H1 (cell line): ENCODE results near the gene MUSTN1. TPM values are rescaled to one million over a fixed set of nuclear protein-coding genes. Genes with fewer than 3 reads are reported as not detected.
A peak's percentile ranks its signal among the peaks of the same experiment; 100 is the strongest.

Experiments used
- CTCF ChIA-PET: fragments of 300-600 bp; sonication (Branson Sonifier 250); formaldehyde crosslinking; loops from one replicate; lab custom pipeline; 2021; ENCODE audit not compliant: partially characterized antibody; lab: Charles Lee
- POLR2A ChIA-PET: fragments of 300-600 bp; sonication (Branson Sonifier 250); formaldehyde crosslinking; loops from one replicate; lab custom pipeline; 2021; ENCODE audit warnings: inconsistent platforms; ENCODE audit not compliant: partially characterized antibody; lab: Charles Lee
- DNase-seq, 2 experiments: peaks; one replicate each; pipeline versions ENCODE4 v3.0.0 to v3.0.0-alpha.2; 2010 to 2022; ENCODE audit warnings: low spot score in 2 of 2, low read depth in 1 of 2, mixed read lengths in 1 of 2
- FAIRE-seq: peaks from 2 replicates; lab custom pipeline; 2011; peaks lifted over from hg19 to GRCh38; lab: Jason Lieb, UNC
- H2AFZ ChIP-seq: 2 replicates; pipeline ENCODE4 v1.8.1; 2012; ENCODE audit warnings: low read length, inconsistent platforms
- H2AK5ac ChIP-seq: 2 replicates; pipeline ENCODE4 v1.6.1; 2013; ENCODE audit warnings: low read depth, low read length
- H2BK120ac ChIP-seq: replicated peaks from 2 replicates; pipeline ENCODE3; 2013; ENCODE audit warnings: low read depth, low read length, inconsistent platforms
- H2BK12ac ChIP-seq: 2 replicates; pipeline ENCODE4 v1.6.1; 2013; ENCODE audit warnings: low read depth, low read length
- H2BK15ac ChIP-seq: 2 replicates; pipeline ENCODE4 v1.6.1; 2013; ENCODE audit warnings: low read length
- H2BK20ac ChIP-seq: 2 replicates; pipeline ENCODE4 v1.6.1; 2013; ENCODE audit warnings: low read length
- H2BK5ac ChIP-seq: 2 replicates; pipeline ENCODE4 v1.6.1; 2013; ENCODE audit warnings: low read depth, low read length
- H3K14ac ChIP-seq: 2 replicates; pipeline ENCODE4 v1.6.1; 2013; ENCODE audit warnings: inconsistent platforms; ENCODE audit not compliant: insufficient read length
- H3K18ac ChIP-seq: 2 replicates; pipeline ENCODE4 v1.6.1; 2013; ENCODE audit warnings: low read length; ENCODE audit errors: extremely low read depth
- H3K23ac ChIP-seq: 2 replicates; pipeline ENCODE4 v1.6.1; 2013; ENCODE audit warnings: inconsistent platforms; ENCODE audit not compliant: insufficient read length
- H3K23me2 ChIP-seq: 2 replicates; pipeline ENCODE4 v1.6.1; 2013; ENCODE audit warnings: low read depth, low read length
- H3K27ac ChIP-seq: 2 replicates; pipeline ENCODE4 v1.6.1; 2011; ENCODE audit warnings: low read depth, low read length, inconsistent platforms
- H3K27me3 ChIP-seq, 4 experiments: replicated peaks in 1 of 4; 1 replicate in 1 of 4; 2 replicates in 3 of 4; pipeline versions ENCODE4 v1.6.1 to v1.8.1; 2011 to 2013; ENCODE audit warnings: low read length in 3 of 4, mild to moderate bottlenecking in 3 of 4, inconsistent platforms in 2 of 4, mixed read lengths in 2 of 4, moderate library complexity in 1 of 4; ENCODE audit not compliant: control insufficient read depth in 3 of 4, insufficient read depth in 3 of 4; ENCODE audit errors: extremely low read depth in 1 of 4
- H3K36me3 ChIP-seq, 4 experiments: 2 replicates each; pipeline versions ENCODE4 v1.6.1 to v1.8.1; 2011 to 2013; ENCODE audit warnings: mild to moderate bottlenecking in 4 of 4, low read length in 3 of 4, moderate library complexity in 2 of 4, control low read depth in 1 of 4, inconsistent platforms in 1 of 4; ENCODE audit not compliant: insufficient read depth in 4 of 4, control insufficient read depth in 2 of 4
- H3K4ac ChIP-seq: replicated peaks from 2 replicates; pipeline ENCODE3; 2013; ENCODE audit warnings: low read length, low read depth, mixed read lengths, inconsistent platforms; ENCODE audit not compliant: insufficient read length
- H3K4me1 ChIP-seq, 4 experiments: replicated peaks in 1 of 4; 1 replicate in 1 of 4; 2 replicates in 3 of 4; pipeline versions ENCODE4 v1.6.1 to v1.8.1; 2011 to 2013; ENCODE audit warnings: low read length in 3 of 4, inconsistent platforms in 2 of 4, mixed read lengths in 1 of 4; ENCODE audit not compliant: insufficient read depth in 4 of 4, control insufficient read depth in 3 of 4
- H3K4me2 ChIP-seq, 2 experiments: 2 replicates each; pipeline versions ENCODE4 v1.6.1 to v1.8.1; 2011 to 2013; ENCODE audit warnings: low read depth in 2 of 2, low read length in 2 of 2, control low read depth in 1 of 2, inconsistent platforms in 1 of 2, mild to moderate bottlenecking in 1 of 2; ENCODE audit not compliant: insufficient read depth in 1 of 2
- H3K4me3 ChIP-seq, 4 experiments: fragments of 200-600, 300-600 bp in 1 of 4; sonication (generic), shearing (Covaris generic), sonication (Bioruptor Twin) in 1 of 4; 2 replicates each; pipeline versions ENCODE4 v1.5.1 to v1.8.1; 2011 to 2016; ENCODE audit warnings: low read length in 4 of 4, low read depth in 3 of 4, control low read depth in 2 of 4, inconsistent platforms in 2 of 4, mild to moderate bottlenecking in 2 of 4, mixed read lengths in 1 of 4, moderate library complexity in 1 of 4; ENCODE audit not compliant: insufficient read depth in 2 of 4; ENCODE audit errors: extremely low read depth in 1 of 4
- H3K56ac ChIP-seq: replicated peaks from 2 replicates; pipeline ENCODE3; 2013; ENCODE audit warnings: low read depth, mild to moderate bottlenecking, mixed read lengths, low read length, inconsistent platforms; ENCODE audit not compliant: insufficient read length
- H3K79me1 ChIP-seq: 2 replicates; pipeline ENCODE4 v1.6.1; 2013; ENCODE audit warnings: low read depth, low read length, control low read depth
- H3K79me2 ChIP-seq, 2 experiments: 2 replicates each; pipeline versions ENCODE4 v1.6.1 to v1.8.1; 2012 to 2013; ENCODE audit warnings: low read length in 2 of 2, mild to moderate bottlenecking in 2 of 2, inconsistent platforms in 1 of 2; ENCODE audit not compliant: insufficient read depth in 2 of 2, control insufficient read depth in 1 of 2
- H3K9ac ChIP-seq, 4 experiments: replicated peaks in 1 of 4; 1 replicate in 1 of 4; 2 replicates in 3 of 4; pipeline versions ENCODE4 v1.6.1 to v1.8.1; 2011 to 2013; ENCODE audit warnings: low read depth in 3 of 4, low read length in 3 of 4, control low read depth in 2 of 4, mild to moderate bottlenecking in 2 of 4, moderate library complexity in 2 of 4, inconsistent platforms in 1 of 4; ENCODE audit errors: extremely low read depth in 1 of 4
- H3K9me3 ChIP-seq, 2 experiments: 2 replicates each; pipeline versions ENCODE4 v1.6.1 to v1.8.1; 2012 to 2013; ENCODE audit warnings: mild to moderate bottlenecking in 2 of 2, moderate library complexity in 2 of 2, control low read depth in 1 of 2, inconsistent platforms in 1 of 2, low read depth in 1 of 2, low read length in 1 of 2, mixed read lengths in 1 of 2; ENCODE audit not compliant: insufficient read depth in 2 of 2
- H4K20me1 ChIP-seq, 2 experiments: replicated peaks in 1 of 2; 2 replicates each; pipeline versions ENCODE3 to v1.8.1; 2011 to 2013; ENCODE audit warnings: inconsistent platforms in 2 of 2, low read length in 2 of 2, mild to moderate bottlenecking in 1 of 2; ENCODE audit not compliant: insufficient read depth in 2 of 2, control insufficient read depth in 1 of 2
- H4K5ac ChIP-seq: 2 replicates; pipeline ENCODE4 v1.6.1; 2013; ENCODE audit warnings: low read length, low read depth, mixed read lengths, inconsistent platforms; ENCODE audit not compliant: insufficient read length
- H4K8ac ChIP-seq: 2 replicates; pipeline ENCODE4 v1.8.0; 2013; ENCODE audit warnings: mild to moderate bottlenecking, moderate library complexity, low read length, inconsistent platforms; ENCODE audit not compliant: insufficient read depth; ENCODE audit errors: extremely low read depth
- H4K91ac ChIP-seq: replicated peaks from 2 replicates; pipeline ENCODE3; 2013; ENCODE audit warnings: low read length, mixed read lengths, inconsistent platforms; ENCODE audit not compliant: insufficient read length
- CTCF ChIP-seq, 3 experiments: IDR thresholded peaks; 1 replicate in 2 of 3; 2 replicates in 1 of 3; pipeline versions ENCODE4 v1.5.1 to v1.6.1; 2011; ENCODE audit warnings: low read length in 3 of 3, mild to moderate bottlenecking in 3 of 3, inconsistent platforms in 2 of 3, low read depth in 1 of 3, moderate library complexity in 1 of 3; ENCODE audit not compliant: insufficient read depth in 1 of 3; ENCODE audit errors: control extremely low read depth in 1 of 3
- GTF2F1 ChIP-seq: IDR thresholded peaks from 2 replicates; pipeline ENCODE4 v1.6.1; 2012; ENCODE audit warnings: low read depth, low read length, improper control_type of control experiment, borderline replicate concordance
- HDAC6 ChIP-seq: IDR thresholded peaks from one replicate; pipeline ENCODE4 v1.7.1; 2012; ENCODE audit warnings: low read depth, mild to moderate bottlenecking, inconsistent platforms, low read length, moderate library complexity
- RAD21 ChIP-seq, 2 experiments: IDR thresholded peaks in 1 of 2; conservative IDR thresholded peaks in 1 of 2; 2 replicates each; pipeline ENCODE4 v1.6.1; 2011; ENCODE audit warnings: low read depth in 2 of 2, low read length in 2 of 2, improper control_type of control experiment in 1 of 2, inconsistent platforms in 1 of 2, mild to moderate bottlenecking in 1 of 2, moderate library complexity in 1 of 2
- WGBS, 2 experiments: shearing (Covaris generic) in 1 of 2; methylation state at CpG; one replicate each; pipeline versions ENCODE4 v1.1.6 to v1.1.7; 2013 to 2015; ENCODE audit warnings: low lambda C conversion rate in 2 of 2, mixed read lengths in 2 of 2, inconsistent platforms in 1 of 2, low coverage in 1 of 2, missing lambda C conversion rate in 1 of 2; ENCODE audit not compliant: insufficient replicate concordance in 2 of 2, insufficient coverage in 1 of 2, insufficient read length in 1 of 2; ENCODE audit errors: extremely low coverage in 1 of 2, missing lambda C conversion rate in 1 of 2; 5-methylcytosine and 5-hydroxymethylcytosine counted together
- polyA plus RNA-seq, 7 experiments: library from polyadenylated mRNA; depleted of rRNA in 3 of 7; stranded (reverse) in 5 of 7; unstranded in 2 of 7; fragments of >200 nt in 5 of 7; fragments of 200-250 nt in 2 of 7; gene quantifications; 1 replicate in 5 of 7; 2 replicates in 1 of 7; 4 replicates in 1 of 7; pipeline versions ENCODE4 v1.2.1 to v1.2.3, GENCODE V29; 2011 to 2013; ENCODE audit warnings: missing spikeins in 2 of 7, mixed read lengths in 2 of 7
- total RNA-seq: library from RNA; stranded (reverse); fragmentation: NEBNext Ultra II Directional; extraction: Animal tissue kit (Norgen Biotek cat#: 25700); gene quantifications from 2 replicates; pipeline ENCODE4 v1.2.1, GENCODE V29; 2021

Gene MUSTN1
- total and polyA plus RNA-seq, 2 of the 8 experiments (the other 6 are each of a cell fraction or from before 2014, with no cell fraction given), result 1.1 to 2.4 TPM

GRCh38 chr3:52879090-52879489 lies 44.3 kb upstream of the MUSTN1 start:
- H3K27me3 ChIP-seq, result no peaks in the 10 kb centered on the region
- H3K4me1 ChIP-seq, result peaks cover 0 to 9% (median 3%) of the 10 kb centered on the region in 4 experiments; a peak in 5 of 7 replicates
- H4K91ac ChIP-seq, result no peak overlapping the region
- H3K79me1 ChIP-seq, result peaks cover 7% of the 10 kb centered on the region
- H3K4me3 ChIP-seq, result no peak overlapping the region
- no peak overlapping the region for H2BK12ac ChIP-seq
- H2BK15ac ChIP-seq, result no peak overlapping the region
- no peak overlapping the region for H3K23ac ChIP-seq
- TF ChIP-seq HDAC6 (no peak), GTF2F1 (no peak), CTCF (IDR thresholded peaks at IDR 0.05; ENCODE audit: control extremely low read depth in 1 of 3, insufficient read depth in 1 of 3, low read depth in 1 of 3, low read length in 3 of 3) (peak; percentile 32 to 57 (median 53); a peak in 3 of 4 replicates), RAD21 (IDR thresholded peaks at IDR 0.05 in 1 of 2, conservative IDR thresholded peaks at IDR 0.05 in 1 of 2; ENCODE audit: low read depth in 2 of 2, low read length in 2 of 2) (peak; percentile 17 to 31; a peak in 3 of 4 replicates)
- H2BK20ac ChIP-seq, result no peak overlapping the region
- no peak overlapping the region for H3K18ac ChIP-seq
- CTCF ChIA-PET, result interaction anchor here (0.6 to 3.1 kb wide), 27 partner anchors 10 to 238 kb away, joined by 3 to 20 read pairs (median 4); partner anchors contain the start of gene STIMATE
- DNase-seq (no peak), FAIRE-seq (no peak)
- POLR2A ChIA-PET, result interaction anchor here (1.1 kb wide), 1 partner anchor 18 kb away, joined by 4 read pairs; the partner anchor contains the start of gene STIMATE
- H3K56ac ChIP-seq, result no peak overlapping the region
- peaks cover 0 to 20% of the 10 kb centered on the region in 2 experiments; a peak in 2 of 4 replicates for H3K79me2 ChIP-seq
- no peak overlapping the region for H2AFZ ChIP-seq
- no peak overlapping the region for H3K4ac ChIP-seq
- H3K36me3 ChIP-seq, result no peaks in the 10 kb centered on the region
- no peak overlapping the region for H2AK5ac ChIP-seq
- peaks cover 0 to 9% of the 10 kb centered on the region in 2 experiments for H4K20me1 ChIP-seq
- H3K14ac ChIP-seq, result no peak overlapping the region
- H4K5ac ChIP-seq, result no peak overlapping the region
- WGBS, 2 experiments, result 74% methylated on average over 4 of the region's 4 CpGs; no CpG with 5 or more reads in 1 of the 2 experiments
- H2BK5ac ChIP-seq, result no peak overlapping the region
- H2BK120ac ChIP-seq, result no peak overlapping the region
- no peak overlapping the region for H3K27ac ChIP-seq
- H3K9me3 ChIP-seq, result no peaks in the 10 kb centered on the region
- H3K4me2 ChIP-seq, result no peak overlapping the region
- no peak overlapping the region for H4K8ac ChIP-seq
- no peak overlapping the region for H3K9ac ChIP-seq
- no peaks in the 10 kb centered on the region for H3K23me2 ChIP-seq
